SU-DHL-6 (cell line): ENCODE data around the gene VAC14.

Experiments
- H2AFZ ChIP-seq: fragments of 200-600 bp; sonication (generic); 2 replicates; pipeline ENCODE4 v1.6.1; 2014; ENCODE audit warnings: low read depth, mild to moderate bottlenecking, moderate library complexity, mixed read lengths, antibody characterized with exemption, low read length; ENCODE audit not compliant: severe bottlenecking
- H3F3A ChIP-seq: fragments of 200-600 bp; shearing (Covaris generic); 2 replicates; pipeline ENCODE4 v1.6.0; 2016; ENCODE audit warnings: antibody characterized with exemption, mild to moderate bottlenecking; ENCODE audit not compliant: insufficient read depth
- H3K27ac ChIP-seq: fragments of 200-600 bp; sonication (generic); 2 replicates; pipeline ENCODE4 v1.5.1; 2016; ENCODE audit warnings: low read depth, mild to moderate bottlenecking, low read length, moderate library complexity, mixed read lengths
- H3K27me3 ChIP-seq: fragments of 200-600 bp; sonication (generic), shearing (Covaris generic); 2 replicates; pipeline ENCODE4 v1.6.0; 2014; ENCODE audit warnings: mild to moderate bottlenecking, low read length
- H3K36me3 ChIP-seq: fragments of 200-600 bp; sonication (generic); 2 replicates; pipeline ENCODE4 v1.6.1; 2014; ENCODE audit warnings: mild to moderate bottlenecking, low read length, mixed read lengths
- H3K4me2 ChIP-seq: fragments of 300-600, 200-600 bp; shearing (Covaris generic), sonication (generic); 2 replicates; pipeline ENCODE4 v1.6.0; 2014; ENCODE audit warnings: low read length, low read depth, mild to moderate bottlenecking; ENCODE audit not compliant: poor library complexity, severe bottlenecking
- H3K4me3 ChIP-seq: fragments of 200-600 bp; sonication (generic); 2 replicates; pipeline ENCODE4 v1.5.1; 2014; ENCODE audit warnings: antibody characterized with exemption, low read length, mild to moderate bottlenecking, mixed read lengths; ENCODE audit not compliant: insufficient read depth, poor library complexity, severe bottlenecking
- H3K79me2 ChIP-seq: fragments of 200-600 bp; sonication (generic); 2 replicates; pipeline ENCODE4 v1.6.1; 2014; ENCODE audit warnings: mild to moderate bottlenecking, low read length, moderate library complexity; ENCODE audit not compliant: insufficient read depth
- H3K9ac ChIP-seq: fragments of 200-600 bp; sonication (generic); 2 replicates; pipeline ENCODE4 v1.7.0; 2014; ENCODE audit warnings: mild to moderate bottlenecking, low read length
- H3K9me2 ChIP-seq: fragments of 200-600 bp; sonication (generic); replicated peaks from 2 replicates; pipeline ENCODE4 v1.6.1; 2014; ENCODE audit warnings: low read length; ENCODE audit not compliant: insufficient read depth
- H3K9me3 ChIP-seq: fragments of 200-600 bp; sonication (generic); 2 replicates; pipeline ENCODE4 v1.6.1; 2014; ENCODE audit warnings: low read length, mixed read lengths; ENCODE audit not compliant: insufficient read depth
- H4K20me1 ChIP-seq: fragments of 200-600 bp; sonication (generic); 2 replicates; pipeline ENCODE4 v1.6.1; 2014; ENCODE audit warnings: low read depth, mild to moderate bottlenecking, antibody characterized with exemption, low read length, moderate library complexity, mixed read lengths
- CTCF ChIP-seq: fragments of 200-600 bp; sonication (generic); IDR thresholded peaks from one replicate; pipeline ENCODE4 v1.5.1; 2017; ENCODE audit warnings: antibody characterized with exemption, mild to moderate bottlenecking, low read length, moderate library complexity; ENCODE audit not compliant: insufficient read depth, poor library complexity, severe bottlenecking
- EZH2phosphoT487 ChIP-seq: fragments of 200-600 bp; sonication (generic), shearing (Covaris generic); conservative IDR thresholded peaks from 2 replicates; pipeline ENCODE4 v1.6.1; 2018; ENCODE audit warnings: mild to moderate bottlenecking, antibody characterized with exemption, low read length, moderate library complexity, mixed read lengths

VAC14 gene

GRCh38 chr16:70701596-70701995 lies 99.4 kb downstream of the VAC14 start:
- H3K79me2 ChIP-seq, result no peaks in the 10 kb centered on the region
- H3K27ac ChIP-seq, result no peak overlapping the region
- no peak overlapping the region for H3K4me3 ChIP-seq
- H4K20me1 ChIP-seq, result no peaks in the 10 kb centered on the region
- H3K27me3 ChIP-seq, result no peaks in the 10 kb centered on the region
- H3K4me2 ChIP-seq, result no peak overlapping the region
- no peaks in the 10 kb centered on the region for H3K36me3 ChIP-seq
- H3F3A ChIP-seq, result no peaks in the 10 kb centered on the region
- H3K9me3 ChIP-seq, result no peaks in the 10 kb centered on the region
- TF ChIP-seq CTCF (no peak), EZH2phosphoT487 (no peak)
- no peaks in the 10 kb centered on the region for H3K9me2 ChIP-seq
- no peak overlapping the region for H2AFZ ChIP-seq
- H3K9ac ChIP-seq, result no peak overlapping the region

GRCh38 chr16:70701036-70701435 lies 99.9 kb downstream of the VAC14 start:
- Histone ChIP-seq H4K20me1 (no peaks in the 10 kb centered on the region), H3K9me2 (no peaks in the 10 kb centered on the region), H3K79me2 (no peaks in the 10 kb centered on the region), H3F3A (no peaks in the 10 kb centered on the region), H2AFZ (no peak overlapping the region), H3K4me3 (no peak overlapping the region), H3K27me3 (no peaks in the 10 kb centered on the region), H3K36me3 (no peaks in the 10 kb centered on the region), H3K4me2 (no peak overlapping the region), H3K9ac (no peak overlapping the region), H3K9me3 (no peaks in the 10 kb centered on the region), H3K27ac (no peak overlapping the region)
- TF ChIP-seq EZH2phosphoT487 (no peak), CTCF (no peak)

GRCh38 chr16:70700101-70701020 lies 100.6 kb downstream of the VAC14 start:
- Histone ChIP-seq H3K4me3 (no peak overlapping the region), H3K79me2 (no peaks in the 10 kb centered on the region), H3F3A (no peaks in the 10 kb centered on the region), H4K20me1 (no peaks in the 10 kb centered on the region), H2AFZ (no peak overlapping the region), H3K9me2 (no peaks in the 10 kb centered on the region), H3K36me3 (no peaks in the 10 kb centered on the region), H3K9ac (no peak overlapping the region), H3K27ac (no peak overlapping the region), H3K4me2 (no peak overlapping the region), H3K27me3 (no peaks in the 10 kb centered on the region), H3K9me3 (no peaks in the 10 kb centered on the region)
- TF ChIP-seq EZH2phosphoT487 (no peak), CTCF (no peak)
